Right ventricle myocardium superior (tissue), 1 donor: Measurements from ENCODE around the gene RNF11. TPM values are rescaled to one million over a fixed set of nuclear protein-coding genes. Genes with fewer than 3 reads are reported as not detected.
"Not testable (repeated sequence)": the region's sequence is repeated elsewhere in the genome, so short reads cannot be mapped to it uniquely, and the experiment has no call there.

ENCODE experiments used
- ATAC-seq: fragments of 200-7000 bp; cut with Tn5 transposase; one replicate; pipeline ENCODE4 v1.9.1; 2020; ENCODE audit warnings: mild to moderate bottlenecking; ENCODE audit not compliant: poor library complexity
- DNase-seq: peaks from one replicate; pipeline ENCODE4 v3.0.0-alpha.2; 2020
- intact Hi-C: fragments of 100-400 bp; cut with DNase I; formaldehyde crosslinking; loops from one replicate; pipeline ENCODE4 v1.11.2; 2022
- long read RNA-seq: library from polyadenylated mRNA; unstranded; transcript quantifications from one replicate; pipeline ENCODE4 v2.0.0, GENCODE V29; 2021
- total RNA-seq: library from RNA; stranded (reverse); fragmentation: NEBNext Ultra II Directional; extraction: Animal tissue kit (Norgen Biotek cat#: 25700); gene quantifications from one replicate; pipeline ENCODE4 v1.2.1, GENCODE V29; 2021
- donor health status: DM: no; HTN: yes; CAD: no; lungs with severe emphysema.

RNF11 gene
- 106 TPM for total RNA-seq
- long read RNA-seq, transcript RNF11-201 (3 exons, 3,084 nt) = major isoform, 525 of 546 reads
- long read RNA-seq, partial matches to known transcripts = 0 of 546 reads
- long read RNA-seq, other reads (novel, unspliced or antisense) = 19 of 546 reads

- DNase-seq (peak; percentile 96), ATAC-seq (peak; percentile 99)
- intact Hi-C loops = loop anchor here (10.0 kb wide), 1 partner anchor 59 kb away; no protein-coding TSS in a partner anchor
Measured at GRCh38 chr1:51235673-51236530, at the start of gene RNF11. Gene RNF11, plus strand, starts transcription at chr1:51236273. Its CDS starts 484 bp downstream, at chr1:51236757.

GRCh38 chr1:51188230-51188629 lies 47.8 kb upstream of the RNF11 start:
- intact Hi-C loops = no loop called here
- no peak for ATAC-seq
- DNase-seq = no peak

GRCh38 chr1:51189421-51190073 lies 46.5 kb upstream of the RNF11 start:
- intact Hi-C loops = loop anchor here (10.0 kb wide), 1 partner anchor 105 kb away; no protein-coding TSS in a partner anchor
- DNase-seq = no peak
- peak; percentile 68 for ATAC-seq

GRCh38 chr1:51190961-51191360 lies 45.1 kb upstream of the RNF11 start:
- no peak for ATAC-seq
- DNase-seq = no peak
- intact Hi-C loops = loop anchor here (10.0 kb wide), 1 partner anchor 104 kb away; no protein-coding TSS in a partner anchor

GRCh38 chr1:51192213-51192843 lies 43.7 kb upstream of the RNF11 start:
- DNase-seq (peak; percentile 45), ATAC-seq (peak; percentile 79)
- intact Hi-C loops = loop anchor here (10.0 kb wide), 1 partner anchor 102 kb away; no protein-coding TSS in a partner anchor

- ATAC-seq (no peak), DNase-seq (no peak)
- intact Hi-C loops = loop anchor here (10.0 kb wide), 1 partner anchor 101 kb away; no protein-coding TSS in a partner anchor
Measured at GRCh38 chr1:51193564-51193963, 42.5 kb upstream of the RNF11 start.

GRCh38 chr1:51203121-51203873 lies 32.8 kb upstream of the RNF11 start:
- intact Hi-C loops = no loop called here

GRCh38 chr1:51203874-51204245 lies 32.2 kb upstream of the RNF11 start:
- DNase-seq = no peak
- intact Hi-C loops = no loop called here
- no peak for ATAC-seq

More at GRCh38 chr1:51203121-51203873, 32.8 kb upstream of the RNF11 start:
- DNase-seq (no peak), ATAC-seq (no peak)

GRCh38 chr1:51210055-51210454 lies 26.0 kb upstream of the RNF11 start:
- ATAC-seq = no peak
- no peak for DNase-seq
- intact Hi-C loops = no loop called here

GRCh38 chr1:51210676-51211075 lies 25.4 kb upstream of the RNF11 start:
- DNase-seq (no peak), ATAC-seq (no peak)
- intact Hi-C loops = no loop called here

GRCh38 chr1:51214615-51215131 lies 21.4 kb upstream of the RNF11 start:
- DNase-seq (no peak), ATAC-seq (no peak)
- intact Hi-C loops = no loop called here

- DNase-seq = no peak
- intact Hi-C loops = no loop called here
Measured at GRCh38 chr1:51215169-51215568, 20.9 kb upstream of the RNF11 start.

GRCh38 chr1:51216631-51217030 lies 19.4 kb upstream of the RNF11 start:
- intact Hi-C loops = no loop called here
- ATAC-seq (no peak), DNase-seq (no peak)

More at GRCh38 chr1:51215169-51215568, 20.9 kb upstream of the RNF11 start:
- ATAC-seq = no peak

- ATAC-seq (no peak), DNase-seq (no peak)
- intact Hi-C loops = no loop called here
Measured at GRCh38 chr1:51217101-51217500, 19.0 kb upstream of the RNF11 start.

GRCh38 chr1:51218570-51218969 lies 17.5 kb upstream of the RNF11 start:
- intact Hi-C loops = no loop called here
- ATAC-seq = no peak

GRCh38 chr1:51219022-51219421 lies 17.1 kb upstream of the RNF11 start:
- DNase-seq (no peak), ATAC-seq (no peak)
- intact Hi-C loops = no loop called here

More at GRCh38 chr1:51218570-51218969, 17.5 kb upstream of the RNF11 start:
- DNase-seq = no peak

- intact Hi-C loops, ATAC-seq, DNase-seq: not testable (repeated sequence)
Measured at GRCh38 chr1:51221529-51221928, 14.5 kb upstream of the RNF11 start.
